ENCODE data around the gene THSD7B. TPM values are rescaled to one million over a fixed set of nuclear protein-coding genes. Genes with fewer than 3 reads are reported as not detected.

THSD7B gene
- total and polyA plus RNA-seq, 9 of the 15 experiments (the other 6 are each of a cell fraction or from before 2014, with no cell fraction given): not detected

- Histone ChIP-seq H3K4me2 (ENCODE audit: insufficient read depth, low read length) (no peak overlapping the region), H3K27ac (ENCODE audit: extremely low read depth, low read depth, low read length) (no peak overlapping the region), H4K20me1 (replicated peaks; ENCODE audit: control insufficient read depth, insufficient read depth, low read length) (no peaks in the 10 kb centered on the region), H3K36me3 (ENCODE audit: control insufficient read depth, insufficient read depth, low read length) (no peaks in the 10 kb centered on the region), H3K4me3 (no peak overlapping the region), H3K9me1 (ENCODE audit: control insufficient read depth, insufficient read depth, low read length) (no peaks in the 10 kb centered on the region), H3K4me1 (replicated peaks in 1 of 2; ENCODE audit: control insufficient read depth in 2 of 2, insufficient read depth in 2 of 2, low read length in 2 of 2) (no peaks in the 10 kb centered on the region), H3K9ac (ENCODE audit: insufficient read depth in 1 of 2, low read depth in 2 of 2, low read length in 2 of 2) (no peak overlapping the region), H3K27me3 (ENCODE audit: control insufficient read depth in 2 of 2, insufficient read depth in 2 of 2, low read length in 2 of 2) (no peaks in the 10 kb centered on the region), H3K79me2 (ENCODE audit: control insufficient read depth, insufficient read depth, low read length) (no peaks in the 10 kb centered on the region), H2AFZ (ENCODE audit: low read depth, low read length) (no peak overlapping the region), H3K9me3 (replicated peaks; ENCODE audit: control insufficient read depth, insufficient read depth, low read depth, low read length) (peaks cover 2% of the 10 kb centered on the region; the same call in 1 of the 2 replicates)
- no peak for FAIRE-seq
- intact Hi-C loops (cut with micrococcal nuclease) (no loop called here), in situ Hi-C loops (cut with MboI) (no loop called here)
- 0% methylated on average over 1 of the region's 1 CpG for WGBS (ENCODE audit: insufficient coverage, low coverage, missing lambda C conversion rate)
- no TSS peak for BruUV-seq (replicated peaks)
- ChIA-PET CTCF (ENCODE audit: low intra/inter-chr PET ratio) (no interaction called here), POLR2A (no interaction called here)
- no peak for TF ChIP-seq MTF1 (CRISPR knock-in tag; IDR thresholded peaks at IDR 0.05; ENCODE audit: borderline replicate concordance)
- TF ChIP-seq CEBPB (tag; IDR thresholded peaks at IDR 0.05): no peak
- TF ChIP-seq WHSC1 (IDR thresholded peaks at IDR 0.05; ENCODE audit: low read length): no peak
- TF ChIP-seq CBX2 (IDR thresholded peaks at IDR 0.05; ENCODE audit: insufficient read depth, low read length, poor library complexity, severe bottlenecking): no peak
- no peak for TF ChIP-seq NCOR1 (IDR thresholded peaks at IDR 0.05)
- no peak for TF ChIP-seq ZNF431 (CRISPR knock-in tag; IDR thresholded peaks at IDR 0.05)
- TF ChIP-seq ZNF408 (CRISPR knock-in tag; IDR thresholded peaks at IDR 0.05; ENCODE audit: low read depth): no peak
- TF ChIP-seq GTF2F1 (IDR thresholded peaks at IDR 0.05; ENCODE audit: low read depth, low read length): no peak
- TF ChIP-seq FUS (optimal IDR thresholded peaks at IDR 0.05; ENCODE audit: low read depth, low read length): no peak
- no peak for ATAC-seq
- no peak for DNase-seq (ENCODE audit: extremely low read depth in 1 of 4, low spot score in 3 of 4)
These were observed 441.7 kb downstream of the THSD7B start for GRCh38 chr2:137207030-137207429.

Measured in K562 (cell line).